K562 (cell line): ENCODE results near the gene DPEP2. TPM values are rescaled to one million over a fixed set of nuclear protein-coding genes. Genes with fewer than 3 reads are reported as not detected.

Source experiments
- ATAC-seq: fragments of 200-7000 bp; cut with Tn5 transposase; 3 replicates; pipeline ENCODE4 v1.9.1; 2020; ENCODE audit warnings: moderate library complexity
- BruUV-seq: library from RNA; stranded (reverse); fragments of 400-500 nt; replicated peaks from 2 replicates; lab custom pipeline; 2021; lab: Mats Ljungman, UMichigan
- CTCF ChIA-PET: fragments of 300-600 bp; formaldehyde crosslinking; extraction: SDS; loops from one replicate; lab custom pipeline; 2021; ENCODE audit warnings: low intra/inter-chr PET ratio; lab: Yijun Ruan, JAX
- POLR2A ChIA-PET: fragments of 300-600, 350-650 bp; sonication (Branson Sonifier 250); formaldehyde crosslinking; extraction: SDS; loops from one replicate; lab custom pipeline; 2021; ENCODE audit warnings: antibody characterized with exemption, inconsistent platforms; lab: Yijun Ruan, JAX
- DNase-seq, 4 experiments: peaks; one replicate each; pipeline versions ENCODE4 v3.0.0 to v3.0.0-alpha.2; 2011 to 2018; ENCODE audit warnings: low spot score in 3 of 4, mixed read lengths in 3 of 4; ENCODE audit errors: extremely low read depth in 1 of 4
- FAIRE-seq: peaks from 2 replicates; lab custom pipeline; 2011; peaks lifted over from hg19 to GRCh38; lab: Jason Lieb, UNC
- H2AFZ ChIP-seq: 2 replicates; pipeline ENCODE4 v1.6.0; 2011; ENCODE audit warnings: low read depth, low read length, control low read depth, inconsistent platforms
- H3K27ac ChIP-seq: fragments of 200-600 bp; 3 replicates; pipeline ENCODE4 v1.8.0; 2011; ENCODE audit warnings: low read depth, mild to moderate bottlenecking, control low read depth, inconsistent platforms, low read length, moderate library complexity, mixed read lengths; ENCODE audit errors: extremely low read depth
- H3K27me3 ChIP-seq, 2 experiments: fragments of 300-600 bp in 1 of 2; 2 replicates in 1 of 2; 3 replicates in 1 of 2; pipeline versions ENCODE4 v1.6.0 to v1.8.0; 2011; ENCODE audit warnings: inconsistent platforms in 2 of 2, low read length in 2 of 2, mild to moderate bottlenecking in 1 of 2, mixed read lengths in 1 of 2, moderate library complexity in 1 of 2; ENCODE audit not compliant: control insufficient read depth in 2 of 2, insufficient read depth in 2 of 2
- H3K36me3 ChIP-seq: fragments of 300-600 bp; 3 replicates; pipeline ENCODE4 v1.8.0; 2011; ENCODE audit warnings: mild to moderate bottlenecking, low read length, inconsistent platforms; ENCODE audit not compliant: control insufficient read depth, insufficient read depth
- H3K4me1 ChIP-seq, 2 experiments: fragments of 200-600 bp in 1 of 2; replicated peaks in 1 of 2; 2 replicates in 1 of 2; 3 replicates in 1 of 2; pipeline versions ENCODE4 v1.5.1 to v1.8.0; 2011; ENCODE audit warnings: inconsistent platforms in 2 of 2, low read length in 2 of 2, mild to moderate bottlenecking in 1 of 2, mixed read lengths in 1 of 2, moderate library complexity in 1 of 2; ENCODE audit not compliant: control insufficient read depth in 2 of 2, insufficient read depth in 2 of 2
- H3K4me2 ChIP-seq: 2 replicates; pipeline ENCODE4 v1.6.1; 2011; ENCODE audit warnings: low read length, control low read depth, inconsistent platforms, mixed read lengths; ENCODE audit not compliant: insufficient read depth
- H3K4me3 ChIP-seq: fragments of 200-600 bp; sonication (generic), shearing (Covaris generic); 2 replicates; pipeline ENCODE4 v1.5.1; 2016; ENCODE audit warnings: control low read depth, inconsistent platforms
- H3K79me2 ChIP-seq: fragments of 200-600 bp; 3 replicates; pipeline ENCODE4 v1.8.0; 2011; ENCODE audit warnings: low read length, inconsistent platforms; ENCODE audit not compliant: control insufficient read depth, insufficient read depth
- H3K9ac ChIP-seq, 2 experiments: 2 replicates each; pipeline versions ENCODE4 v1.6.0 to v1.6.1; 2011; ENCODE audit warnings: low read depth in 2 of 2, low read length in 2 of 2, control low read depth in 1 of 2, inconsistent platforms in 1 of 2, mild to moderate bottlenecking in 1 of 2, mixed read lengths in 1 of 2; ENCODE audit not compliant: insufficient read depth in 1 of 2
- H3K9me1 ChIP-seq: one replicate; pipeline ENCODE4 v1.6.0; 2011; ENCODE audit warnings: inconsistent platforms, mild to moderate bottlenecking, low read length, moderate library complexity; ENCODE audit not compliant: control insufficient read depth, insufficient read depth
- H3K9me3 ChIP-seq: replicated peaks from 2 replicates; pipeline ENCODE4 v1.5.1; 2011; ENCODE audit warnings: low read depth, low read length, inconsistent platforms; ENCODE audit not compliant: control insufficient read depth, insufficient read depth
- H4K20me1 ChIP-seq: replicated peaks from 2 replicates; pipeline ENCODE4 v1.6.1; 2011; ENCODE audit warnings: low read length, inconsistent platforms, mixed read lengths; ENCODE audit not compliant: control insufficient read depth, insufficient read depth
- BRD9 ChIP-seq: fragments of 450-650 bp; IDR thresholded peaks from 2 replicates; pipeline ENCODE4 v1.6.1; 2018; ENCODE audit warnings: low read depth; ENCODE audit not compliant: partially characterized antibody
- IFI16 ChIP-seq: fragments of 250-450 bp; sonication (Bioruptor Pico); IDR thresholded peaks from 2 replicates; pipeline ENCODE4 v2.1.2; 2022; ENCODE audit warnings: mild to moderate bottlenecking, inconsistent platforms
- KLF1 ChIP-seq: fragments of 450-650 bp; IDR thresholded peaks from 2 replicates; pipeline ENCODE4 v1.6.1; 2016; ENCODE audit warnings: missing genetic modification characterization, missing compliant biosample characterization
- MTA2 ChIP-seq: fragments of 450-650 bp; IDR thresholded peaks from 2 replicates; pipeline ENCODE4 v1.6.1; 2016; ENCODE audit warnings: low read depth
- POLR2G ChIP-seq: fragments of 200-400 bp; formaldehyde crosslinking; IDR thresholded peaks from 2 replicates; pipeline ENCODE4 v1.6.1; 2017; ENCODE audit warnings: low read depth, mild to moderate bottlenecking, antibody characterized with exemption, low read length, moderate library complexity
- RBFOX2 ChIP-seq: fragments of 200-400 bp; formaldehyde crosslinking; IDR thresholded peaks from 2 replicates; pipeline ENCODE4 v1.6.1; 2017; ENCODE audit warnings: low read depth, mild to moderate bottlenecking, low read length, moderate library complexity
- RCOR1 ChIP-seq, 2 experiments: IDR thresholded peaks; 2 replicates each; pipeline ENCODE4 v1.6.1; 2012; ENCODE audit warnings: low read depth in 2 of 2, low read length in 2 of 2, borderline replicate concordance in 1 of 2, improper control_type of control experiment in 1 of 2
- ZNF444 ChIP-seq: fragments of 250-450 bp; sonication (Bioruptor Pico); IDR thresholded peaks from 2 replicates; pipeline ENCODE4 v1.4.0; 2020; ENCODE audit warnings: mild to moderate bottlenecking, moderate library complexity
- WGBS: fragments of 100-300 bp; shearing (Covaris generic); methylation state at CpG from one replicate; pipeline ENCODE4 v1.1.6; 2016; ENCODE audit warnings: low coverage, mixed read lengths; ENCODE audit not compliant: insufficient coverage; ENCODE audit errors: missing lambda C conversion rate; 5-methylcytosine and 5-hydroxymethylcytosine counted together
- in situ Hi-C: fragments of 300-500 bp; cut with MboI; formaldehyde crosslinking; loops from 4 replicates; pipeline ENCODE4 v1.15.0; 2018; ENCODE audit warnings: inconsistent platforms, mixed read lengths
- intact Hi-C: fragments of 100-400 bp; cut with micrococcal nuclease; formaldehyde crosslinking; loops from 2 replicates; pipeline ENCODE4 v1.14.2; 2022
- polyA plus RNA-seq, 8 experiments: library from polyadenylated mRNA; depleted of rRNA in 4 of 8; stranded (reverse) in 5 of 8; unstranded in 3 of 8; fragments of >200 nt; fragmentation: Nextera tagmentation in 2 of 8; fragmentation: Illumina TruSeq in 1 of 8; extraction: Ambion mirVana in 2 of 8; extraction: Trizol in 1 of 8; gene quantifications; 2 replicates each; pipeline versions ENCODE4 v1.2.1 to v1.2.3, GENCODE V29; 2011 to 2014; ENCODE audit warnings: inconsistent platforms in 1 of 8, missing spikeins in 1 of 8
- total RNA-seq, 7 experiments: library from RNA; depleted of rRNA in 6 of 7; stranded (reverse); fragments of >200 nt in 6 of 7; fragmentation: Illumina TruSeq in 2 of 7; extraction: Trizol in 2 of 7; gene quantifications; 2 replicates each; pipeline versions ENCODE4 v1.2.1 to v1.2.3, GENCODE V29; 2011 to 2021; ENCODE audit warnings: low replicate concordance in 1 of 7
- TF ChIP-seq, protein P1 (sequence below): fragments of 250-450 bp; sonication (Bioruptor Pico); IDR thresholded peaks from 2 replicates; pipeline ENCODE4 v1.4.0; 2020

The DPEP2 gene
- total and polyA plus RNA-seq, 9 of the 15 experiments (the other 6 are each of a cell fraction or from before 2014, with no cell fraction given), result 0.14 to 1.2 (median 0.38) TPM

DNA sequence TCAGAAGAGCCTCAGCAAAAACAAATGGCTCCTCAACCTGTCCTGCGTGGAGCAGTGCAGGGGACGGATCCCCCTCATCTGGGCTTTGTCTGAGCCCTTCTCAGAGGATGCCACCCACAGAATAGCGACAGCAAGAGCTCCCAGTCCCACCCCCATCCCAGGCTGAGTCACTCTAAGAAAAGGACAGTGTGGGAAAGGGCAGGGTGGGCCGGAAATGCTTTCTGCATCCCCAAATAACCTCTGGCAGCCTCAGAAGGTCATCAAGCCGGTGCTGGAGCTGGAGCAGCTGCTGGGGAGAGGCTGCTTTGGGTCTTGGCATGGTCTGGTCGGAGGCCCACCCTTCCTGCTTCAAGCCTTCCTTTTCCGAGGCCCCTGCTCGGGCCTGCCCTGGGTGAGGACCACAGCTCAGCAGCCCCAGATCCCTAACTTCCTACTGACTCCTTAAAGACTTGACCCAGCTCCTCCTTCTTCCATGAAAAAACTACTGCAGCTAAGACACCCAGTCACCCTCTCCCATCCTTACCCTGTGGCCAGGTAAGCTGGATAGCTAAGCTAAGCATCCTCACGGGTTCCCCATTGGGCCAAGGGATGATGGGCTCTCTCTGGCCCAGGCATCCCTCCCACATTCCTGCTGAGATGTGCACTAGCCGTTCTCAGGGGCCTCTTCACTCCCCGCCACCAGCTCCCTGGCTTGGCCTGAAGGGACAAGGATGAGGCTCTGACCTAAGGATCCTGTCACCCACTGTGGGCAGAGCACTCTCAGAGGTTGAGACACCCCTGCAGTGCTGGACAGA lies 39.6 kb downstream of the DPEP2 start (continued):
- TF ChIP-seq, protein P1, sequence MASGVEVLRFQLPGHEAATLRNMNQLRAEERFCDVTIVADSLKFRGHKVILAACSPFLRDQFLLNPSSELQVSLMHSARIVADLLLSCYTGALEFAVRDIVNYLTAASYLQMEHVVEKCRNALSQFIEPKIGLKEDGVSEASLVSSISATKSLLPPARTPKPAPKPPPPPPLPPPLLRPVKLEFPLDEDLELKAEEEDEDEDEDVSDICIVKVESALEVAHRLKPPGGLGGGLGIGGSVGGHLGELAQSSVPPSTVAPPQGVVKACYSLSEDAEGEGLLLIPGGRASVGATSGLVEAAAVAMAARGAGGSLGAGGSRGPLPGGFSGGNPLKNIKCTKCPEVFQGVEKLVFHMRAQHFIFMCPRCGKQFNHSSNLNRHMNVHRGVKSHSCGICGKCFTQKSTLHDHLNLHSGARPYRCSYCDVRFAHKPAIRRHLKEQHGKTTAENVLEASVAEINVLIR, result no peak
- peak; percentile 51; the same call in 1 of the 2 replicates for TF ChIP-seq KLF1 (tag)
- TF ChIP-seq ZNF444 (CRISPR knock-in tag), result no peak
- peak in 1 of 2 experiments; percentile 38; a peak in 1 of 4 replicates for TF ChIP-seq RCOR1 (IDR thresholded peaks at IDR 0.05; ENCODE audit: borderline replicate concordance in 1 of 2, low read depth in 2 of 2, low read length in 2 of 2)
- TF ChIP-seq MTA2, result no peak
- no peak for TF ChIP-seq BRD9

DNA sequence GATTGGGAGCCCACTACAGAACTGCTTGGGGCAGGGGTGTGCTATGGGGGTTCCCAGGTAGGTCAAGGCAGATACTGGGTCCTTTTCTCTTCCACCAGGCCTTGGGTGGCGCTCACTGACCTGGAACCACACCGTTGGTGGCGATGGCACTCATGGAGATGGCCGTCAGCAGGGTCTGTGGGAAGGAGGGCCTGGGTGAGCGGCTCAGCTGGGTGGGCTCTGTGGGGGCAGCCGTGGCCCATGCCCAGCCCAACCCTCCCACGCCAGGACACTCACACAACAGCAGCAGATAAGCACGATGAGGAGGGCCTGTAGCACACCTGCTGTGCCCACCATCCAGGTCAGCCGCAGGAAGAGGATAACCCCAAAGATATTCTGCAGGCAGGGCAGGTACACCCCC lies 41.7 kb downstream of the DPEP2 start:
- peaks cover 75% of the 10 kb centered on the region; the same call in 2 of the 3 replicates for H3K36me3 ChIP-seq
- no peak overlapping the region for H3K4me2 ChIP-seq
- WGBS, result 90% methylated on average over 8 of the region's 9 CpGs
- TF ChIP-seq RBFOX2, result 0 out of 2 replicates have a peak, but pooled peaks have one; percentile 22
- peak; percentile 38; the same call in 1 of the 2 replicates for TF ChIP-seq POLR2G
- TF ChIP-seq IFI16 (CRISPR knock-in tag), result no peak
- no peak overlapping the region for H3K27ac ChIP-seq
- no peaks in the 10 kb centered on the region for H3K79me2 ChIP-seq
- no TSS peak for BruUV-seq
- ChIA-PET CTCF (no interaction called here), POLR2A (no interaction called here)
- FAIRE-seq, result no peak
- intact Hi-C loops (no loop called here), in situ Hi-C loops (no loop called here)
- peaks cover 7 to 22% of the 10 kb centered on the region in 2 experiments; a peak in 4 of 5 replicates for H3K4me1 ChIP-seq
- no peak overlapping the region for H2AFZ ChIP-seq
- ATAC-seq, result no peak
- H3K9ac ChIP-seq, result 0 out of 4 replicates have a peak overlapping the region, but pooled peaks of 1 of the 2 experiments have one; percentile 4
- no peaks in the 10 kb centered on the region for H3K9me3 ChIP-seq
- H4K20me1 ChIP-seq, result peaks cover 4% of the 10 kb centered on the region; the same call in 1 of the 2 replicates
- no peaks in the 10 kb centered on the region for H3K27me3 ChIP-seq
- no peak overlapping the region for H3K4me3 ChIP-seq
- H3K9me1 ChIP-seq, result peaks cover 5% of the 10 kb centered on the region
- DNase-seq, result no peak
